Upper lobe of left lung (tissue), 4 donors: ENCODE results near the gene PSMC2.

Experiments
- EP300 ChIP-seq, 4 donors: sonication (generic); formaldehyde crosslinking; IDR thresholded peaks; one replicate each; pipeline ENCODE4 v1.5.1; 2017; ENCODE audit warnings: antibody characterized with exemption in 4 of 4, control low read depth in 2 of 4
- POLR2A ChIP-seq, 4 donors: fragments of 450-650 bp; IDR thresholded peaks; one replicate each; pipeline ENCODE4 v1.5.1; 2016 to 2017; ENCODE audit warnings: antibody characterized with exemption in 4 of 4, mild to moderate bottlenecking in 2 of 4
- TF ChIP-seq, protein P1 (sequence below), 6 experiments: fragments of 450-650 bp in 4 of 6; fragments of 200-600 bp in 2 of 6; sonication (generic) in 2 of 6; IDR thresholded peaks; one replicate each; pipeline ENCODE4 v1.5.1; 2016 to 2019; ENCODE audit warnings: antibody characterized with exemption in 6 of 6

DNA sequence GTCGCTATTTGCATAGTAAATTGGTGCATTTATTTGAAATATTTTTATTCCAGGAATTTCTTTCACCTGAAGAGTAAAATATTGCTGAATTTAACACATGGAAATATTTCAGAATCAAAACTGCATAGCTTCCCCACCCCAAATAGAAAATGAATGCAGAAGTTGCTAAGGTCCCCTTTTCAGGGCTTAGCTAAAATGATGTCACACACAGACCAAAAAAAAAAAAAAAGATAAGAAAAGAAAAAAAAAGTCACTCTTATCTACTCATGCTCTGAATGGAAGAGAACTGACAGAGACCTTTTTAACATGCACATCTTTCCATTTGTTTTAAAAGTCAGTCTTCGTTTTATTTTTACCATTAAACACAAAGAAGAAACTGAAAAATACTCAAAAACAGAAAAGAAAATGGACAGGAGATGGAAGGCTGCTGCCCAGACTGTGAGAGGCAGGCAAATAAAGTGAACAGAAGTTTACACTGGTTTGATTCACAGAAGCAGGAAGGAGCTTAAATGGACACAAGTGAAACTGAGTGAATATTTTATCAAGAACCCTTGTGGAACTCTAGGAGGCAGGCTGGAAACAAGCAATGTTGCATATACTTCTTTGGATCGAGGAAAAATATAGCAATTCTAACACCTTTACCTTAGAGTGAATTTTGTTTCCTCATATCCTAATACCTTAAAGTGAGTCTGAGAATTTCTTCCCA is 32.0 kb downstream of the PSMC2 start:
- TF ChIP-seq, protein P1, sequence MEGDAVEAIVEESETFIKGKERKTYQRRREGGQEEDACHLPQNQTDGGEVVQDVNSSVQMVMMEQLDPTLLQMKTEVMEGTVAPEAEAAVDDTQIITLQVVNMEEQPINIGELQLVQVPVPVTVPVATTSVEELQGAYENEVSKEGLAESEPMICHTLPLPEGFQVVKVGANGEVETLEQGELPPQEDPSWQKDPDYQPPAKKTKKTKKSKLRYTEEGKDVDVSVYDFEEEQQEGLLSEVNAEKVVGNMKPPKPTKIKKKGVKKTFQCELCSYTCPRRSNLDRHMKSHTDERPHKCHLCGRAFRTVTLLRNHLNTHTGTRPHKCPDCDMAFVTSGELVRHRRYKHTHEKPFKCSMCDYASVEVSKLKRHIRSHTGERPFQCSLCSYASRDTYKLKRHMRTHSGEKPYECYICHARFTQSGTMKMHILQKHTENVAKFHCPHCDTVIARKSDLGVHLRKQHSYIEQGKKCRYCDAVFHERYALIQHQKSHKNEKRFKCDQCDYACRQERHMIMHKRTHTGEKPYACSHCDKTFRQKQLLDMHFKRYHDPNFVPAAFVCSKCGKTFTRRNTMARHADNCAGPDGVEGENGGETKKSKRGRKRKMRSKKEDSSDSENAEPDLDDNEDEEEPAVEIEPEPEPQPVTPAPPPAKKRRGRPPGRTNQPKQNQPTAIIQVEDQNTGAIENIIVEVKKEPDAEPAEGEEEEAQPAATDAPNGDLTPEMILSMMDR (IDR thresholded peaks at IDR 0.05): no peak
- TF ChIP-seq POLR2A (IDR thresholded peaks at IDR 0.05): no peak
- TF ChIP-seq EP300 (IDR thresholded peaks at IDR 0.05): no peak
